HG03378 (cell line): ENCODE measurements around the gene ZBED4.

Experiments used
- ATAC-seq: cut with Tn5 transposase; IDR thresholded peaks from one replicate; pipeline ENCODE4 v1.9.1; 2021; ENCODE audit warnings: mild to moderate bottlenecking, moderate library complexity; ENCODE audit not compliant: unreplicated experiment

The ZBED4 gene

GRCh38 chr22:49825944-49826602 is 27.6 kb upstream of the ZBED4 start:
- ATAC-seq: no peak

- no peak for ATAC-seq
These were observed 26.9 kb upstream of the ZBED4 start for GRCh38 chr22:49826603-49827270.

- no peak for ATAC-seq
These were observed 26.3 kb upstream of the ZBED4 start for GRCh38 chr22:49827271-49827852.

GRCh38 chr22:49827853-49828598 is 25.6 kb upstream of the ZBED4 start, which contains the start of gene BRD1:
Gene BRD1 (minus strand): TSS chr22:49827873. CDS start chr22:49824317, 3,556 bp downstream.
- ATAC-seq: no peak

GRCh38 chr22:49828599-49828965 is 25.1 kb upstream of the ZBED4 start:
- no peak for ATAC-seq

- ATAC-seq: no peak
These were observed 24.4 kb upstream of the ZBED4 start for GRCh38 chr22:49829044-49829853.

- ATAC-seq: no peak
These were observed 20.2 kb upstream of the ZBED4 start for GRCh38 chr22:49833340-49834007.

- no peak for ATAC-seq
These were observed 14.6 kb upstream of the ZBED4 start for GRCh38 chr22:49838771-49839717.

GRCh38 chr22:49845241-49845640 is 8.4 kb upstream of the ZBED4 start:
- no peak for ATAC-seq

- ATAC-seq: no peak
These were observed 7.8 kb upstream of the ZBED4 start for GRCh38 chr22:49845666-49846459.

GRCh38 chr22:49847751-49848689 is 5.6 kb upstream of the ZBED4 start:
- no peak for ATAC-seq

GRCh38 chr22:49848690-49849160 is 4.9 kb upstream of the ZBED4 start:
- ATAC-seq: no peak

- ATAC-seq: no peak
These were observed 4.3 kb upstream of the ZBED4 start for GRCh38 chr22:49849161-49850020.

GRCh38 chr22:49850021-49850911 is 3.4 kb upstream of the ZBED4 start:
- ATAC-seq: no peak
